ENCODE measurements around the gene KLK2. TPM values are rescaled to one million over a fixed set of nuclear protein-coding genes. Genes with fewer than 3 reads are reported as not detected.

The KLK2 gene
- total RNA-seq, 1 experiment from 2014 or later: not detected

DNA sequence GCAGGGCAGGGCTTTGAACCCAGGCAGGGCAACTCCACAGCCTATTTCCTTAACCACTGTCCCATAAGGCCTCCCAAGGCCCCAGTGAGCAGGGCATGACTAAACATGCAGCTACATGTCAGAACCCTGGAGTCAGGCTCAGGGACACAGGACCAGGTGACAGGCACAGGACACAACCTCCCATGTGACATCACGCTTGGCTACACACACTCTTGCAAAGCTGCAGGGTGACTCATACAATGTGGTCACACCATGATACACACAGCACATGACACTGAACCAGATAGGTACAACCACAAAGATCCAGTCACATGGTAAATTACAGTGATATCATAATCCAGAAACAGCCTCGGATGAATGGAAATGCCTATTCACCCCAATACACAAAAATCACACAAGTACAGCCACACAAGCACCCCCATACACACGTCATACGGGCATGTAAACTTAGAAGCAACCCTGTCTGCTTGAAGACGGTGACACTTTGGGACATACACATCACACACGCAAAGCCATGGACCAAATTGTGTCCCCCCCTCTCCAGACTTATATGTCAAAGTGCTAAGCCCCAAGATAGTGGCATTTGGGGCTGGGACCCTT is 23.5 kb downstream of the KLK2 start (continued):
- TF ChIP-seq RAD21 (IDR thresholded peaks at IDR 0.05; ENCODE audit: low read depth) (no peak), SIN3A (IDR thresholded peaks at IDR 0.05; ENCODE audit: low read depth) (no peak), CBX3 (IDR thresholded peaks at IDR 0.05; ENCODE audit: low read depth) (peak; percentile 53; the same call in 1 of the 2 replicates)

DNA sequence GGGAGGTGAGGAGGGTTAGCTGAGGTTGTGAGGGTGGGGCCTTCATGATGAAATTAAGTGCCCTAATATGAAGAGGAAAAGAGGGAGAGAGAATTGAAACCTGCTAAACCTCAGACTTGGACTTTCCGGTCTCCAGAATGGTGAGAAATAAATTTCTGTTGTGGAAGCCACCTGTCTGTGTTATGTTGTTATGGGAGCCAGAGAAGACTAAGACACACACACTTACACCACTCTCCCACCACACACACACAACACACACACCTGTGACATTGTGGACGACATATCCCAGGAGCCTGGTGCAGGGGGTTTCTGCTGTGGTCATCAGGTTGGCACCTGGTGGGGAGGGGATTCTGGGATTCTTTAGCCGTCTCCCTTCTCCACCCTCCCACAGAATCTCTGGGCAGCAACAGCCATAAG is 24.0 kb downstream of the KLK2 start:
- Histone ChIP-seq H3K4me3 (replicated peaks in 1 of 2; ENCODE audit: low read depth in 1 of 2, low read length in 2 of 2) (no peak overlapping the region), H3K9me3 (ENCODE audit: control insufficient read depth in 1 of 2, insufficient read depth in 1 of 2, low read depth in 1 of 2, low read length in 2 of 2) (no peaks in the 10 kb centered on the region), H3K79me2 (ENCODE audit: insufficient read depth, low read length) (no peaks in the 10 kb centered on the region), H4K20me1 (ENCODE audit: insufficient read depth) (no peaks in the 10 kb centered on the region), H3K4me1 (ENCODE audit: control insufficient read depth in 1 of 2, insufficient read depth in 2 of 2, low read length in 2 of 2) (peaks cover 4 to 15% of the 10 kb centered on the region in 2 experiments; a peak in 3 of 4 replicates), H2AFZ (ENCODE audit: low read depth, low read length, poor library complexity, severe bottlenecking) (no peak overlapping the region), H3K9me2 (ENCODE audit: insufficient read depth) (no peaks in the 10 kb centered on the region), H3K27me3 (ENCODE audit: insufficient read depth, low read length) (no peaks in the 10 kb centered on the region), H3K9ac (ENCODE audit: low read length) (no peak overlapping the region), H3K4me2 (ENCODE audit: low read length) (0 out of 2 replicates have a peak overlapping the region, but pooled peaks have one; percentile 3), H3K36me3 (ENCODE audit: control insufficient read depth in 1 of 2, insufficient read depth in 2 of 2, low read length in 2 of 2) (no peaks in the 10 kb centered on the region), H3K27ac (ENCODE audit: low read depth, low read length) (no peak overlapping the region)
- ChIA-PET RAD21 (ENCODE audit: low non-redundant PET in 1 of 2, low total read pairs in 2 of 2, uncharacterized antibody in 2 of 2, unreplicated experiment in 2 of 2) (no interaction called here), CTCF (interaction anchor here (1.1 to 1.2 kb wide), 2 partner anchors 12 to 120 kb away, joined by 3 to 4 read pairs; no protein-coding TSS in a partner anchor), POLR2A (interaction anchor here (1.1 kb wide), 2 partner anchors 54 to 93 kb away, joined by 3 to 4 read pairs; no protein-coding TSS in a partner anchor)
- DNase-seq (ENCODE audit: low read depth, low spot score): no peak
- intact Hi-C loops (cut with micrococcal nuclease): no loop called here
- TF ChIP-seq, protein P1, sequence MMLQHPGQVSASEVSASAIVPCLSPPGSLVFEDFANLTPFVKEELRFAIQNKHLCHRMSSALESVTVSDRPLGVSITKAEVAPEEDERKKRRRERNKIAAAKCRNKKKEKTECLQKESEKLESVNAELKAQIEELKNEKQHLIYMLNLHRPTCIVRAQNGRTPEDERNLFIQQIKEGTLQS (IDR thresholded peaks at IDR 0.05): no peak
- TF ChIP-seq, protein P2, sequence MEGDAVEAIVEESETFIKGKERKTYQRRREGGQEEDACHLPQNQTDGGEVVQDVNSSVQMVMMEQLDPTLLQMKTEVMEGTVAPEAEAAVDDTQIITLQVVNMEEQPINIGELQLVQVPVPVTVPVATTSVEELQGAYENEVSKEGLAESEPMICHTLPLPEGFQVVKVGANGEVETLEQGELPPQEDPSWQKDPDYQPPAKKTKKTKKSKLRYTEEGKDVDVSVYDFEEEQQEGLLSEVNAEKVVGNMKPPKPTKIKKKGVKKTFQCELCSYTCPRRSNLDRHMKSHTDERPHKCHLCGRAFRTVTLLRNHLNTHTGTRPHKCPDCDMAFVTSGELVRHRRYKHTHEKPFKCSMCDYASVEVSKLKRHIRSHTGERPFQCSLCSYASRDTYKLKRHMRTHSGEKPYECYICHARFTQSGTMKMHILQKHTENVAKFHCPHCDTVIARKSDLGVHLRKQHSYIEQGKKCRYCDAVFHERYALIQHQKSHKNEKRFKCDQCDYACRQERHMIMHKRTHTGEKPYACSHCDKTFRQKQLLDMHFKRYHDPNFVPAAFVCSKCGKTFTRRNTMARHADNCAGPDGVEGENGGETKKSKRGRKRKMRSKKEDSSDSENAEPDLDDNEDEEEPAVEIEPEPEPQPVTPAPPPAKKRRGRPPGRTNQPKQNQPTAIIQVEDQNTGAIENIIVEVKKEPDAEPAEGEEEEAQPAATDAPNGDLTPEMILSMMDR (IDR thresholded peaks at IDR 0.05 in 2 of 3, conservative IDR thresholded peaks at IDR 0.05 in 1 of 3; ENCODE audit: borderline replicate concordance in 1 of 3, insufficient read depth in 1 of 3, low read depth in 2 of 3, low read length in 2 of 3): no peak
- no peak for TF ChIP-seq TCF7L2 (IDR thresholded peaks at IDR 0.05; ENCODE audit: borderline replicate concordance, extremely low read depth, insufficient read depth, insufficient read length)
- no peak for TF ChIP-seq ZNF274 (IDR thresholded peaks at IDR 0.05; ENCODE audit: low read depth, low read length)
- no peak for TF ChIP-seq EGR1 (IDR thresholded peaks at IDR 0.05; ENCODE audit: low read depth)
- ATAC-seq: no peak
- BruUV-seq (replicated peaks): no TSS peak

Data from HCT116 (cell line).